OCI-LY1 (cell line): ENCODE data around the gene MCFD2.

Source experiments
- H2AFZ ChIP-seq: fragments of 200-600 bp; sonication (generic), shearing (Covaris generic); 2 replicates; pipeline ENCODE4 v1.6.0; 2014; ENCODE audit warnings: antibody characterized with exemption, mild to moderate bottlenecking, low read length
- H3F3A ChIP-seq: fragments of 200-600 bp; sonication (generic), shearing (Covaris generic); 2 replicates; pipeline ENCODE4 v1.6.0; 2014; ENCODE audit warnings: mild to moderate bottlenecking, antibody characterized with exemption, low read length, moderate library complexity; ENCODE audit not compliant: insufficient read depth
- H3K27ac ChIP-seq: fragments of 200-600 bp; sonication (generic); 2 replicates; pipeline ENCODE4 v1.5.1; 2014; ENCODE audit warnings: low read length, mixed run types, mild to moderate bottlenecking, low read depth; ENCODE audit not compliant: poor library complexity, severe bottlenecking
- H3K27me3 ChIP-seq: fragments of 200-600 bp; sonication (generic); 2 replicates; pipeline ENCODE4 v1.6.0; 2014; ENCODE audit warnings: antibody characterized with exemption, mild to moderate bottlenecking, low read length, moderate library complexity; ENCODE audit not compliant: insufficient read depth
- H3K36me3 ChIP-seq: fragments of 200-600 bp; sonication (generic); 2 replicates; pipeline ENCODE4 v1.6.1; 2014; ENCODE audit warnings: mild to moderate bottlenecking, antibody characterized with exemption, low read length, moderate library complexity, mixed read lengths; ENCODE audit not compliant: insufficient read depth
- H3K4me1 ChIP-seq: fragments of 200-600 bp; sonication (generic); 2 replicates; pipeline ENCODE4 v1.5.1; 2014; ENCODE audit warnings: mild to moderate bottlenecking, low read length, moderate library complexity; ENCODE audit not compliant: insufficient read depth, severe bottlenecking
- H3K4me2 ChIP-seq: fragments of 200-600 bp; sonication (generic), shearing (Covaris generic); 2 replicates; pipeline ENCODE4 v1.6.1; 2014; ENCODE audit warnings: low read length
- H3K4me3 ChIP-seq: fragments of 200-600 bp; sonication (generic); 2 replicates; pipeline ENCODE4 v1.5.1; 2014; ENCODE audit warnings: low read length, low read depth, mild to moderate bottlenecking, mixed read lengths; ENCODE audit not compliant: poor library complexity, severe bottlenecking
- H3K79me2 ChIP-seq: fragments of 200-600 bp; shearing (Covaris generic); 2 replicates; pipeline ENCODE4 v1.6.1; 2016; ENCODE audit warnings: mixed run types, low read length, mixed read lengths; ENCODE audit not compliant: insufficient read depth
- H3K9ac ChIP-seq: fragments of 200-600 bp; sonication (generic), shearing (Covaris generic); 2 replicates; pipeline ENCODE4 v1.6.1; 2014; ENCODE audit warnings: mild to moderate bottlenecking, low read length, mixed read lengths
- H3K9me2 ChIP-seq: fragments of 200-600 bp; sonication (generic), shearing (Covaris generic); 2 replicates; pipeline ENCODE4 v1.6.1; 2014; ENCODE audit warnings: low read depth, mild to moderate bottlenecking, low read length, mixed read lengths
- H3K9me3 ChIP-seq: fragments of 200-600 bp; shearing (Covaris generic); 2 replicates; pipeline ENCODE4 v1.6.1; 2014; ENCODE audit warnings: low read length, mixed read lengths
- H4K20me1 ChIP-seq: fragments of 200-600 bp; sonication (generic), shearing (Covaris generic); 2 replicates; pipeline ENCODE4 v1.6.0; 2016; ENCODE audit warnings: mild to moderate bottlenecking, low read length; ENCODE audit not compliant: insufficient read depth
- EZH2 ChIP-seq: fragments of 200-600 bp; sonication (generic), shearing (Covaris generic); IDR thresholded peaks from 2 replicates; pipeline ENCODE4 v1.8.0; 2017; ENCODE audit warnings: borderline replicate concordance, mixed run types, mild to moderate bottlenecking, antibody characterized with exemption, low read length, moderate library complexity, mixed read lengths
- TF ChIP-seq, protein P1 (sequence below): fragments of 200-600 bp; sonication (generic), shearing (Covaris generic); IDR thresholded peaks from 2 replicates; pipeline ENCODE4 v1.5.1; 2017; ENCODE audit warnings: mild to moderate bottlenecking, antibody characterized with exemption, low read length, moderate library complexity, mixed read lengths

Gene MCFD2

GRCh38 chr2:46939626-46940359, 24.2 kb upstream of the MCFD2 start:
- no peak for TF ChIP-seq EZH2
- TF ChIP-seq, protein P1, sequence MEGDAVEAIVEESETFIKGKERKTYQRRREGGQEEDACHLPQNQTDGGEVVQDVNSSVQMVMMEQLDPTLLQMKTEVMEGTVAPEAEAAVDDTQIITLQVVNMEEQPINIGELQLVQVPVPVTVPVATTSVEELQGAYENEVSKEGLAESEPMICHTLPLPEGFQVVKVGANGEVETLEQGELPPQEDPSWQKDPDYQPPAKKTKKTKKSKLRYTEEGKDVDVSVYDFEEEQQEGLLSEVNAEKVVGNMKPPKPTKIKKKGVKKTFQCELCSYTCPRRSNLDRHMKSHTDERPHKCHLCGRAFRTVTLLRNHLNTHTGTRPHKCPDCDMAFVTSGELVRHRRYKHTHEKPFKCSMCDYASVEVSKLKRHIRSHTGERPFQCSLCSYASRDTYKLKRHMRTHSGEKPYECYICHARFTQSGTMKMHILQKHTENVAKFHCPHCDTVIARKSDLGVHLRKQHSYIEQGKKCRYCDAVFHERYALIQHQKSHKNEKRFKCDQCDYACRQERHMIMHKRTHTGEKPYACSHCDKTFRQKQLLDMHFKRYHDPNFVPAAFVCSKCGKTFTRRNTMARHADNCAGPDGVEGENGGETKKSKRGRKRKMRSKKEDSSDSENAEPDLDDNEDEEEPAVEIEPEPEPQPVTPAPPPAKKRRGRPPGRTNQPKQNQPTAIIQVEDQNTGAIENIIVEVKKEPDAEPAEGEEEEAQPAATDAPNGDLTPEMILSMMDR: no peak
- H3K36me3 ChIP-seq: peaks cover 10% of the 10 kb centered on the region; the same call in 1 of the 2 replicates
- H2AFZ ChIP-seq: no peak overlapping the region
- peak overlapping the region; percentile 75 for H3K4me3 ChIP-seq
- H3K4me2 ChIP-seq: peak overlapping the region; percentile 80
- H3K4me1 ChIP-seq: peaks cover 46% of the 10 kb centered on the region
- H3K27ac ChIP-seq: peak overlapping the region; percentile 58
- no peaks in the 10 kb centered on the region for H3K27me3 ChIP-seq
- peak overlapping the region; percentile 71; the same call in 1 of the 2 replicates for H3K9ac ChIP-seq
- no peaks in the 10 kb centered on the region for H4K20me1 ChIP-seq
- peaks cover 26% of the 10 kb centered on the region for H3K79me2 ChIP-seq
- H3K9me2 ChIP-seq: no peaks in the 10 kb centered on the region
- H3F3A ChIP-seq: no peaks in the 10 kb centered on the region
- H3K9me3 ChIP-seq: no peaks in the 10 kb centered on the region

GRCh38 chr2:46937471-46937901, 21.9 kb upstream of the MCFD2 start:
- TF ChIP-seq EZH2: no peak
- TF ChIP-seq, protein P1: peak; percentile 58

DNA sequence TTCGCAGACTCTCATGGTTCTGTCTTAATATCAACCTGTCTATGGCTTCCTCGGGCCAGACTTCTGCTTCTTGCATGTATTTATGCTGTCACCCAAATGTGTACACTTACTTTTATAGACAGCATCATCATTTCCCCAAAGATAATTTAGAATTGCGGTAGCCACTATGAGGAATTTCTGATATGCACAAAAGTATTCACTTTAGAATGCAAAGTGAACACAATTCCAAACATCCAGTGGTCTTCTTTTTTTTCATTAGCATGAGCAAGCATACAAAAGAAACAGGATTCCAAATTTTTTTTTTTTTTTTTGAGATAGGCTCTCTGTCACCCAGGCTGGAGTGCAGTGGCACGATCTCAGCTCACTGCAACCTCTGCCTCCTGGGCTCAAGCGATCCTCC, 21.0 kb upstream of the MCFD2 start:
- H3F3A ChIP-seq: no peaks in the 10 kb centered on the region
- H2AFZ ChIP-seq: no peak overlapping the region
- H4K20me1 ChIP-seq: no peaks in the 10 kb centered on the region
- H3K9me2 ChIP-seq: no peaks in the 10 kb centered on the region
- H3K4me2 ChIP-seq: no peak overlapping the region
- peaks cover 41% of the 10 kb centered on the region for H3K4me1 ChIP-seq
- H3K27me3 ChIP-seq: no peaks in the 10 kb centered on the region
- H3K4me3 ChIP-seq: no peak overlapping the region
- H3K9ac ChIP-seq: no peak overlapping the region
- TF ChIP-seq, protein P1: no peak
- TF ChIP-seq EZH2: no peak
- peaks cover 8% of the 10 kb centered on the region; the same call in 1 of the 2 replicates for H3K79me2 ChIP-seq
- no peaks in the 10 kb centered on the region for H3K36me3 ChIP-seq
- no peaks in the 10 kb centered on the region for H3K9me3 ChIP-seq
- peak overlapping the region; percentile 31 for H3K27ac ChIP-seq

More at GRCh38 chr2:46937471-46937901, 21.9 kb upstream of the MCFD2 start:
- H3K9me2 ChIP-seq: no peaks in the 10 kb centered on the region
- no peak overlapping the region for H3K9ac ChIP-seq
- H3K4me2 ChIP-seq: no peak overlapping the region
- no peak overlapping the region for H3K4me3 ChIP-seq
- H3K27ac ChIP-seq: peak overlapping the region; percentile 58
- no peaks in the 10 kb centered on the region for H3F3A ChIP-seq
- no peaks in the 10 kb centered on the region for H3K9me3 ChIP-seq
- H4K20me1 ChIP-seq: no peaks in the 10 kb centered on the region
- H3K79me2 ChIP-seq: peaks cover 7% of the 10 kb centered on the region
- H2AFZ ChIP-seq: no peak overlapping the region
- H3K27me3 ChIP-seq: no peaks in the 10 kb centered on the region
- peaks cover 40% of the 10 kb centered on the region for H3K4me1 ChIP-seq
- H3K36me3 ChIP-seq: no peaks in the 10 kb centered on the region
